Choroid plexus epithelial cell (primary cell): ENCODE results near the gene LTK.

Experiments
- DNase-seq: peaks from one replicate; pipeline ENCODE4 v3.0.0-alpha.2; 2010; ENCODE audit warnings: low read depth
- H3K4me3 ChIP-seq: 2 replicates; pipeline ENCODE4 v1.5.1; 2011; ENCODE audit warnings: low read depth, mild to moderate bottlenecking, control low read depth, low read length, moderate library complexity
- CTCF ChIP-seq: conservative IDR thresholded peaks from 2 replicates; pipeline ENCODE4 v1.5.1; 2011; ENCODE audit warnings: low read depth, mild to moderate bottlenecking, control low read depth, inconsistent platforms, low read length, moderate library complexity

LTK gene

GRCh38 chr15:41504751-41505492, 8.7 kb downstream of the LTK start:
- H3K4me3 ChIP-seq: no peak overlapping the region
- TF ChIP-seq CTCF: no peak
- no peak for DNase-seq

- no peak for TF ChIP-seq CTCF
- no peak for DNase-seq
- no peak overlapping the region for H3K4me3 ChIP-seq
Observed at GRCh38 chr15:41503669-41504010, 10.0 kb downstream of the LTK start.

GRCh38 chr15:41502795-41503668, 10.6 kb downstream of the LTK start:
- no peak for TF ChIP-seq CTCF

GRCh38 chr15:41501931-41502794, 11.5 kb downstream of the LTK start:
- peak; percentile 15 for DNase-seq
- H3K4me3 ChIP-seq: no peak overlapping the region
- no peak for TF ChIP-seq CTCF

More at GRCh38 chr15:41502795-41503668, 10.6 kb downstream of the LTK start:
- H3K4me3 ChIP-seq: no peak overlapping the region
- no peak for DNase-seq

- H3K4me3 ChIP-seq: peak overlapping the region; percentile 17
- no peak for TF ChIP-seq CTCF
- DNase-seq: no peak
Observed at GRCh38 chr15:41501191-41501917, 12.3 kb downstream of the LTK start.

- DNase-seq: no peak
- H3K4me3 ChIP-seq: no peak overlapping the region
- TF ChIP-seq CTCF: no peak
Observed at GRCh38 chr15:41499109-41499851, 14.3 kb downstream of the LTK start.
